VCaP (cell line): ENCODE data around the gene PLEKHA5.
"Not testable (repeated sequence)": the region's sequence is repeated elsewhere in the genome, so short reads cannot be mapped to it uniquely, and the experiment has no call there.

Experiments used
- H3K27ac ChIP-seq: fragments of 450-650 bp; 2 replicates; pipeline ENCODE4 v1.5.1; 2017
- TF ChIP-seq, protein P1 (sequence below): fragments of 450-650 bp; conservative IDR thresholded peaks from 2 replicates; pipeline ENCODE4 v1.5.1; 2017; ENCODE audit warnings: mild to moderate bottlenecking, moderate library complexity

The PLEKHA5 gene

DNA sequence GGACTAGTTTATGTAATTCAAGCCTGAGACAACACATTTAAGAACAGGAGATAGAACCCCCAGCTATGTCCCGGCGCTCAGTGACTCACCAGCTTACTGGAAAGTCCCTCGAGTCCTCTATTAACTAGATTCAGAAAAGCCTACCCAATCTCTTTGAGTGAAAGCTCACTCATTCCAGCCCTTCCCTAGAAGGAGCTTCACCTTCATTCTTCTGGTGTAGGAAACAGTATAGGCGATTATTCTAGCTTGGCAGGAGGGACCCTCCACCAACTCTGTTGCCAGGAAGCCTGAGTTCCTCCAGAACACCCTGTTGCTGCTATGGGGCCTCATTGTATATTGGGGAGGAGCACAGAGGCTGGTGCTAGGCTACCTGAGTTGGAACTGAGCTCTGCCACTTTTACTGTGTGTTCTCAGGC, 252.6 kb downstream of the PLEKHA5 start:
- TF ChIP-seq, protein P1, sequence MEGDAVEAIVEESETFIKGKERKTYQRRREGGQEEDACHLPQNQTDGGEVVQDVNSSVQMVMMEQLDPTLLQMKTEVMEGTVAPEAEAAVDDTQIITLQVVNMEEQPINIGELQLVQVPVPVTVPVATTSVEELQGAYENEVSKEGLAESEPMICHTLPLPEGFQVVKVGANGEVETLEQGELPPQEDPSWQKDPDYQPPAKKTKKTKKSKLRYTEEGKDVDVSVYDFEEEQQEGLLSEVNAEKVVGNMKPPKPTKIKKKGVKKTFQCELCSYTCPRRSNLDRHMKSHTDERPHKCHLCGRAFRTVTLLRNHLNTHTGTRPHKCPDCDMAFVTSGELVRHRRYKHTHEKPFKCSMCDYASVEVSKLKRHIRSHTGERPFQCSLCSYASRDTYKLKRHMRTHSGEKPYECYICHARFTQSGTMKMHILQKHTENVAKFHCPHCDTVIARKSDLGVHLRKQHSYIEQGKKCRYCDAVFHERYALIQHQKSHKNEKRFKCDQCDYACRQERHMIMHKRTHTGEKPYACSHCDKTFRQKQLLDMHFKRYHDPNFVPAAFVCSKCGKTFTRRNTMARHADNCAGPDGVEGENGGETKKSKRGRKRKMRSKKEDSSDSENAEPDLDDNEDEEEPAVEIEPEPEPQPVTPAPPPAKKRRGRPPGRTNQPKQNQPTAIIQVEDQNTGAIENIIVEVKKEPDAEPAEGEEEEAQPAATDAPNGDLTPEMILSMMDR: no peak
- H3K27ac ChIP-seq: no peak overlapping the region

DNA sequence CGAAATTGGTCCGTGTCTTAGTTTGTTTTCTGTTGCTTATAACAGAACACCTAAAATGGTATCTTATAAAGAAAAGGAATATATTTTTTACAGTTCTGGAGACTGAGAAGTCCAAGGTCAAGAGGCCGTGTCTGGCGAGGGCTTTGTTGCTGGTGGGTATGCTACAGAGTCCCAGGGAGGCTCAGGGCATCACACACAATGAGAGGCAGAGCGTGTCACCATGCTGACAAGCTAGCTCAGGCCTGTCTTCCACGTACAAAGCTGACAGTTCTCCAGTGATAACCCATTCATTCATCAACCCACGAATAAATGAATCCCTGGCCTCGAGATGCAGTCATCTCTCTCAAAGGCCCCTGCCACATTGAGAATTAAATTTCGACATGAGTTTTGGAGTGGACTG, 253.0 kb downstream of the PLEKHA5 start:
- no peak overlapping the region for H3K27ac ChIP-seq

DNA sequence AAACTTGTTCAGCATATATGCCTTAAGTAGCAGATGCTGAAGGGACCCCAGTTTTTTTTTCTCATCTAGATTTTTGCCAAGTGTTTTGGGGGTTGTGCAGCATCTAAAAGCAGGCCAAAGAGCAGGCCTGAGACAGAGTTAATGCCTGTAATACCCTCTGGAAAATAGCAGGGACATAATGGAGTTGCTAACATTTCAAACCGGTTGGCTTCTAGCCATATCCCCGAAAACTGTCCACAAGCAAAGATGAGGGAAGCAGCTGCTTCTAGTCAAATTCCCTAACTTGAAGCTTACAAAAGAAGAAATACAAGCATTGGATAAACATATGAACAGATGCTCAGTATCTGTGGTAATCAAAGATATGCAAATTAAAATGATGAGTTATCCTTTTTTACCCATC, 257.6 kb downstream of the PLEKHA5 start:
- TF ChIP-seq, protein P1: no peak
- H3K27ac ChIP-seq: no peak overlapping the region

More for the DNA sequence above, 253.0 kb downstream of the PLEKHA5 start:
- TF ChIP-seq, protein P1: no peak

DNA sequence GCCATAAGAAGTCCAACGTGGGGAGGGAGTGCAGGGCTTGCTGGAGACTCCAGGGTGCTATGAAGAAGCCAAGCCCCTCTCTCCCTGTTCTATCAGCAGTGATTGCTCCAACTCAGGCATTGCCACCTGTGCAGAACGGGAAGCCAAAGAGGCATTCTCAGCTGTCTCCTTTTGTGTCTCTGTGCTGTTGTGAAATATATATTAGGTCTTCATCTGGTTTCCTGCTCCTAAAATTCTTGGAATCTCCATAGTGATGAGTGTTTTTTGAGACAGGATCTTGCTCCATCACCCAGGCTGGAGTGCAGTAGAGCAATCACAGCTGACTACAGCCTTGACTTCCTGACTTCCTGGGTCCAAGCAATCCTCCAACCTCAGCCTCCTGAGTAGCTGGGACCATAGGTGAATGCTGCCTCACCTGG, 258.6 kb downstream of the PLEKHA5 start:
- TF ChIP-seq, protein P1: no peak
- H3K27ac ChIP-seq: no peak overlapping the region

DNA sequence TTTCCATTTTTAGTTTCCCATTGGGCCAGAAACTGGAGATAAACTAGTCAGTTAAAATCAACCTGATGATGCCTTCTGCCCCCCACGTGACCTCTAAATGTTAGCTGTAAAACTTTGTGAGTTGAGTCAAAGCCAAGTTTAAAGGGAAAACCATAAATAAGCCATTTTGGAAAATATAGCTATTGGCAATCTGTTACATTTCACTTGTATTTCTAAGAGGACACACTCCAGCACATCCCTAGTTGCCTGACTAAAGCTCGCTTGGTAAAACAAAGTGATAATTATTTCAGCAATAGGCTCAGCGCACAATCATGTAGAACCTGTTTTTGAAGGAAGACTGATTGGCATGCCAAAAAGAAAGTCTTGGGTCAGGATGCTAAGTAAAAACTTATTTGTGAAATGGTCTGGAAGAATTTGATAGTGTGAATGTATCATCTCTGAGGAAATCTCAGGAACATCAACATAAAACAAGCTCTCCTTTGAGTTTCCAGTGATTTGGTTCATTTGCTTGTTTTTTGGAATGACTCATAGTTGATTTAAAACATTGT, 260.6 kb downstream of the PLEKHA5 start:
- TF ChIP-seq, protein P1: no peak
- no peak overlapping the region for H3K27ac ChIP-seq

DNA sequence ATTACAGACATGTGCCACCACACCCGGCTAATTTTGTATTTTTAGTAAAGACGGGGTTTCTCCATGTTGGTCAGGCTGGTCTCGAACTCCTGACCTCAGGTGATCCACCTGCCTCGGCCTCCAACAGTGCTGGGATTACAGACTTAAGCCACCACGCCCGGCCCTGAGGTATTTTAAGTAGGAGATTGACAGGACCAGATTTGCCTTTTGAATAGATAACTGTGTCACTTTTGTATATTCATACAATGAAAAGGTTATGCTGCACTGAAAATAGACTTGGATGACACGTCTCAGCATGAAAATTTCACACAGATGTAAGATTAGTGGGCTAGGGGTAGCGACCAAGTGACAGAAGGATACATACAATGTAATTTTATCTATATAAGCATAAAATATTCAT, 263.1 kb downstream of the PLEKHA5 start:
- not testable (repeated sequence) for H3K27ac ChIP-seq

DNA sequence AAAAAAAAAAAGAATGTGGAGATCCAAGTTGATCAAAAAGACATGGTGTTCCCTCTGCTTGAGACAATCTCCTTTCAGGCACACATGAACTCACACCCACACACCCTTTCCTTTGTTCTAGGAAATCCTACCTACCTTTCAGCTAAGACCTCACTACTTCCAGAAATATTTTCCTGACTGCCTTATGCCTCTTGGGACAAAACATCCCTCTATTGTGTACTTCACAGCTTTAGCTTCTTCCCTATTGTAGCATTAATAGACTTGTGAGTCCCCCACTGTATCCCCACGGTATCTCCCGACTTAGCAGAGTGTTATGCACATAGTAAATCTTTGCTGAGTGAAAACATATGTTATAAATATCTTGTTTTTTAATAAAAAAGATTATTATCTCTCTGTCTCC, 264.9 kb downstream of the PLEKHA5 start:
- H3K27ac ChIP-seq: no peak overlapping the region
- TF ChIP-seq, protein P1: no peak

DNA sequence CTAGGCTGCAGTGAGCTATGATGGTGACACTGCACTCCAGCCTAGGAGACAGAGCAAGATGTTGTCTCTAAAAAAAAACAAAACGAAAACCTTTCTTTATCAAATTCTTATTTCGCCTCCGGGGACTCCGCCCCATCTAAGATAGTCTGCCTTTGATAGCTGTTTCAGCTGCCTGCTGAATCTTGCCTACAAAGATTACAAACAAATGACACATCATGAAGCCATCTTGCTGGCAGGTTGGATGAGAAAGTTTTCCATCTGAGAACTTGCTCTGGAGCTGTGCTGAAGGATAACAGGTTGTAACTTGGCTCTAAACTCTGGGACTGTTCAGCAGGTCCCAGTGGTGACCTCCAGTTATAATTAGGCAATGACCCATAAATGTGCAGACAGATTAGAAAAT, 268.0 kb downstream of the PLEKHA5 start:
- TF ChIP-seq, protein P1: no peak

More for the DNA sequence above, 268.0 kb downstream of the PLEKHA5 start:
- no peak overlapping the region for H3K27ac ChIP-seq
